ENCODE data around the gene RGS7.

Gene RGS7

GRCh38 chr1:240947438-240948224, 409.4 kb downstream of the RGS7 start:
- no peaks in the 10 kb centered on the region for H3K9me3 ChIP-seq
- TF ChIP-seq CTCF (IDR thresholded peaks at IDR 0.05; ENCODE audit: low read depth, low read length): no peak
- no peak overlapping the region for H3K4me3 ChIP-seq (ENCODE audit: low read depth, low read length)
- H3K27me3 ChIP-seq: no peaks in the 10 kb centered on the region
- no peaks in the 10 kb centered on the region for H3K36me3 ChIP-seq
- H3K4me1 ChIP-seq: no peaks in the 10 kb centered on the region
- DNase-seq: no peak

- Histone ChIP-seq H3K4me3 (ENCODE audit: low read depth, low read length) (no peak overlapping the region), H3K9me3 (no peaks in the 10 kb centered on the region), H3K36me3 (no peaks in the 10 kb centered on the region), H3K27me3 (no peaks in the 10 kb centered on the region), H3K4me1 (no peaks in the 10 kb centered on the region)
- peak; percentile 44 for DNase-seq
- TF ChIP-seq CTCF (IDR thresholded peaks at IDR 0.05; ENCODE audit: low read depth, low read length): peak; percentile 46
Observed at GRCh38 chr1:240946926-240947325, 410.1 kb downstream of the RGS7 start.

GRCh38 chr1:240942901-240943300, 414.1 kb downstream of the RGS7 start:
- Histone ChIP-seq H3K27me3 (no peaks in the 10 kb centered on the region), H3K36me3 (no peaks in the 10 kb centered on the region), H3K4me3 (ENCODE audit: low read depth, low read length) (no peak overlapping the region), H3K9me3 (no peaks in the 10 kb centered on the region), H3K4me1 (no peaks in the 10 kb centered on the region)
- DNase-seq: no peak
- no peak for TF ChIP-seq CTCF (IDR thresholded peaks at IDR 0.05; ENCODE audit: low read depth, low read length)

GRCh38 chr1:240941701-240942370, 415.2 kb downstream of the RGS7 start:
- no peaks in the 10 kb centered on the region for H3K9me3 ChIP-seq
- no peak overlapping the region for H3K4me3 ChIP-seq (ENCODE audit: low read depth, low read length)
- DNase-seq: no peak
- H3K27me3 ChIP-seq: no peaks in the 10 kb centered on the region
- no peak for TF ChIP-seq CTCF (IDR thresholded peaks at IDR 0.05; ENCODE audit: low read depth, low read length)
- H3K36me3 ChIP-seq: no peaks in the 10 kb centered on the region
- no peaks in the 10 kb centered on the region for H3K4me1 ChIP-seq

- H3K4me3 ChIP-seq (ENCODE audit: low read depth, low read length): no peak overlapping the region
- H3K27me3 ChIP-seq: no peaks in the 10 kb centered on the region
- no peak for TF ChIP-seq CTCF (IDR thresholded peaks at IDR 0.05; ENCODE audit: low read depth, low read length)
- no peaks in the 10 kb centered on the region for H3K36me3 ChIP-seq
- no peaks in the 10 kb centered on the region for H3K4me1 ChIP-seq
- H3K9me3 ChIP-seq: no peaks in the 10 kb centered on the region
- DNase-seq: no peak
Observed at GRCh38 chr1:240936911-240937668, 419.9 kb downstream of the RGS7 start.
